ENCODE data around the gene MARVELD3.

GRCh38 chr16:71631776-71632175 is 5.8 kb downstream of the MARVELD3 start:
- TF ChIP-seq CTCF (conservative IDR thresholded peaks at IDR 0.05; ENCODE audit: low read length) (no peak), EZH2phosphoT487 (IDR thresholded peaks at IDR 0.05; ENCODE audit: borderline replicate concordance) (no peak)

Measured in Loucy (cell line).